IMR-90 (cell line): ENCODE measurements around the gene POU2F1. TPM values are rescaled to one million over a fixed set of nuclear protein-coding genes. Genes with fewer than 3 reads are reported as not detected.
A peak's percentile ranks its signal among the peaks of the same experiment; 100 is the strongest.

Source experiments
- ATAC-seq: fragments of 200-7000 bp; cut with Tn5 transposase; 2 replicates; pipeline ENCODE4 v1.9.1; 2020; ENCODE audit warnings: low read depth, mild to moderate bottlenecking, moderate library complexity
- BruUV-seq: library from RNA; stranded (reverse); fragments of 400-500 nt; replicated peaks from 2 replicates; lab custom pipeline; 2021; lab: Mats Ljungman, UMichigan
- CTCF ChIA-PET: fragments of 300-600 bp; formaldehyde crosslinking; extraction: SDS; loops from one replicate; lab custom pipeline; 2021; ENCODE audit warnings: antibody characterized with exemption; lab: Yijun Ruan, JAX
- POLR2A ChIA-PET: fragments of 300-600 bp; sonication (Branson Sonifier 250); formaldehyde crosslinking; loops from one replicate; lab custom pipeline; 2022; ENCODE audit warnings: antibody characterized with exemption; ENCODE audit not compliant: unreplicated experiment; lab: Charles Lee
- DNase-seq: peaks from one replicate; pipeline ENCODE4 v3.0.0; 2013
- H2AFZ ChIP-seq: replicated peaks from 2 replicates; pipeline ENCODE3; 2013; ENCODE audit warnings: low read length, mild to moderate bottlenecking; ENCODE audit not compliant: poor library complexity
- H2AK5ac ChIP-seq: 2 replicates; pipeline ENCODE4 v1.6.1; 2013; ENCODE audit warnings: low read depth, low read length, inconsistent platforms
- H2AK9ac ChIP-seq: replicated peaks from 2 replicates; pipeline ENCODE3; 2013; ENCODE audit warnings: mild to moderate bottlenecking, low read depth, low read length, moderate library complexity; ENCODE audit not compliant: poor library complexity
- H2BK120ac ChIP-seq: 2 replicates; pipeline ENCODE4 v1.6.1; 2013; ENCODE audit warnings: low read depth, low read length, inconsistent platforms
- H2BK15ac ChIP-seq: 3 replicates; pipeline ENCODE4 v1.6.1; 2013; ENCODE audit warnings: low read depth, low read length, inconsistent platforms
- H2BK20ac ChIP-seq: 2 replicates; pipeline ENCODE4 v1.6.1; 2013; ENCODE audit warnings: low read depth, mild to moderate bottlenecking, inconsistent platforms, low read length, moderate library complexity
- H2BK5ac ChIP-seq: 2 replicates; pipeline ENCODE4 v1.6.1; 2013; ENCODE audit warnings: mild to moderate bottlenecking, low read depth, low read length, inconsistent platforms; ENCODE audit not compliant: poor library complexity, severe bottlenecking
- H3K14ac ChIP-seq: replicated peaks from 2 replicates; pipeline ENCODE4 v1.6.1; 2013; ENCODE audit warnings: low read depth, low read length, inconsistent platforms
- H3K18ac ChIP-seq: 2 replicates; pipeline ENCODE4 v1.6.1; 2013; ENCODE audit warnings: low read depth, low read length, control low read depth
- H3K23ac ChIP-seq: 2 replicates; pipeline ENCODE4 v1.6.1; 2013; ENCODE audit warnings: low read depth, low read length, inconsistent platforms
- H3K27ac ChIP-seq: 2 replicates; pipeline ENCODE4 v1.5.1; 2013; ENCODE audit warnings: mild to moderate bottlenecking, control low read depth, low read length; ENCODE audit not compliant: insufficient read depth
- H3K27me3 ChIP-seq: 2 replicates; pipeline ENCODE4 v1.6.1; 2013; ENCODE audit warnings: low read length; ENCODE audit not compliant: control insufficient read depth, insufficient read depth
- H3K36me3 ChIP-seq: 2 replicates; pipeline ENCODE4 v1.6.1; 2013; ENCODE audit warnings: low read length, mixed read lengths; ENCODE audit not compliant: control insufficient read depth, insufficient read depth
- H3K4ac ChIP-seq: 2 replicates; pipeline ENCODE4 v1.6.1; 2013; ENCODE audit warnings: low read depth, low read length, inconsistent platforms
- H3K4me1 ChIP-seq: 2 replicates; pipeline ENCODE4 v1.6.1; 2013; ENCODE audit warnings: low read length, mixed read lengths; ENCODE audit not compliant: control insufficient read depth, insufficient read depth
- H3K4me2 ChIP-seq: 2 replicates; pipeline ENCODE4 v1.6.1; 2013; ENCODE audit warnings: low read depth, mild to moderate bottlenecking, control low read depth, low read length, moderate library complexity
- H3K4me3 ChIP-seq: 2 replicates; pipeline ENCODE4 v1.5.1; 2013; ENCODE audit warnings: low read depth, mild to moderate bottlenecking, control low read depth, low read length, moderate library complexity; ENCODE audit not compliant: insufficient read depth
- H3K56ac ChIP-seq: 2 replicates; pipeline ENCODE4 v1.6.1; 2013; ENCODE audit warnings: low read length, inconsistent platforms; ENCODE audit not compliant: insufficient read depth; ENCODE audit errors: extremely low read depth
- H3K79me1 ChIP-seq, 2 experiments: 2 replicates each; pipeline ENCODE4 v1.6.1; 2013; ENCODE audit warnings: low read length in 2 of 2, inconsistent platforms in 1 of 2, low read depth in 1 of 2
- H3K9ac ChIP-seq: 2 replicates; pipeline ENCODE4 v1.6.1; 2013; ENCODE audit warnings: low read depth, low read length, control low read depth
- H3K9me1 ChIP-seq: 2 replicates; pipeline ENCODE4 v1.6.1; 2013; ENCODE audit warnings: low read length, inconsistent platforms; ENCODE audit not compliant: insufficient read depth
- H3K9me3 ChIP-seq: 2 replicates; pipeline ENCODE4 v1.6.1; 2013; ENCODE audit warnings: low read length; ENCODE audit not compliant: control insufficient read depth, insufficient read depth
- H4K20me1 ChIP-seq: 2 replicates; pipeline ENCODE4 v1.6.1; 2013; ENCODE audit warnings: low read length, inconsistent platforms; ENCODE audit not compliant: insufficient read depth
- H4K5ac ChIP-seq: 2 replicates; pipeline ENCODE4 v1.6.1; 2013; ENCODE audit warnings: mild to moderate bottlenecking, low read depth, low read length, control low read depth
- H4K8ac ChIP-seq, 2 experiments: 2 replicates each; pipeline ENCODE4 v1.6.1; 2013; ENCODE audit warnings: low read depth in 2 of 2, low read length in 2 of 2, control low read depth in 1 of 2, inconsistent platforms in 1 of 2
- H4K91ac ChIP-seq: 2 replicates; pipeline ENCODE4 v1.6.1; 2013; ENCODE audit warnings: low read depth, low read length, inconsistent platforms; ENCODE audit not compliant: insufficient read depth
- CHD1 ChIP-seq: IDR thresholded peaks from 2 replicates; pipeline ENCODE4 v1.6.1; 2012; ENCODE audit warnings: low read depth, low read length, improper control_type of control experiment
- MAFK ChIP-seq: IDR thresholded peaks from 2 replicates; pipeline ENCODE4 v1.6.1; 2012; ENCODE audit warnings: low read depth, low read length, improper control_type of control experiment
- MXI1 ChIP-seq: IDR thresholded peaks from 2 replicates; pipeline ENCODE4 v1.6.1; 2012; ENCODE audit warnings: low read depth, mild to moderate bottlenecking, low read length, moderate library complexity, borderline replicate concordance
- NFE2L2 ChIP-seq: fragments of 150-350 bp; IDR thresholded peaks from 2 replicates; pipeline ENCODE4 v1.6.1; 2016; ENCODE audit warnings: low read depth, mild to moderate bottlenecking, low read length
- RAD21 ChIP-seq: IDR thresholded peaks from 2 replicates; pipeline ENCODE4 v1.6.1; 2012; ENCODE audit warnings: low read length, improper control_type of control experiment
- RCOR1 ChIP-seq: IDR thresholded peaks from 2 replicates; pipeline ENCODE4 v1.6.1; 2012; ENCODE audit warnings: mild to moderate bottlenecking, low read length, improper control_type of control experiment; ENCODE audit not compliant: insufficient replicate concordance
- SMC3 ChIP-seq: fragments of 150-350 bp; IDR thresholded peaks from 2 replicates; pipeline ENCODE4 v1.6.1; 2016; ENCODE audit warnings: low read depth, mild to moderate bottlenecking, antibody characterized with exemption, low read length, moderate library complexity
- WGBS, 2 experiments: methylation state at CpG; one replicate each; pipeline versions ENCODE4 v1.1.5 to v1.1.7; 2013; ENCODE audit warnings: missing lambda C conversion rate in 2 of 2; ENCODE audit not compliant: insufficient read length in 1 of 2; ENCODE audit errors: extremely low coverage in 2 of 2; 5-methylcytosine and 5-hydroxymethylcytosine counted together
- dilution Hi-C: fragments of 300-500 bp; cut with HindIII; formaldehyde crosslinking; loops from one replicate; pipeline ENCODE4 v1.14.3; 2018; ENCODE audit warnings: low sequenced_read_pairs; ENCODE audit not compliant: unreplicated experiment
- in situ Hi-C: fragments of 300-500 bp; cut with MboI; formaldehyde crosslinking; loops from 3 replicates; pipeline ENCODE4 v1.14.3; 2019; ENCODE audit warnings: low sequenced_read_pairs, inconsistent platforms, mixed read lengths
- intact Hi-C: fragments of 100-400 bp; cut with micrococcal nuclease; formaldehyde crosslinking; loops from 2 replicates; pipeline ENCODE4 v1.10.0; 2022
- polyA plus RNA-seq, 3 experiments: library from polyadenylated mRNA; depleted of rRNA; stranded (reverse); fragments of >200 nt; gene quantifications; 2 replicates each; pipeline ENCODE4 v1.2.3, GENCODE V29; 2012; ENCODE audit warnings: low replicate concordance in 1 of 3
- total RNA-seq: library from RNA; depleted of rRNA; stranded (reverse); fragments of >200 nt; gene quantifications from 2 replicates; pipeline ENCODE4 v1.2.3, GENCODE V29; 2012

Gene POU2F1
- total and polyA plus RNA-seq, 2 of the 4 experiments (the other 2 are of a cell fraction): 1.2 to 3.4 TPM

DNA sequence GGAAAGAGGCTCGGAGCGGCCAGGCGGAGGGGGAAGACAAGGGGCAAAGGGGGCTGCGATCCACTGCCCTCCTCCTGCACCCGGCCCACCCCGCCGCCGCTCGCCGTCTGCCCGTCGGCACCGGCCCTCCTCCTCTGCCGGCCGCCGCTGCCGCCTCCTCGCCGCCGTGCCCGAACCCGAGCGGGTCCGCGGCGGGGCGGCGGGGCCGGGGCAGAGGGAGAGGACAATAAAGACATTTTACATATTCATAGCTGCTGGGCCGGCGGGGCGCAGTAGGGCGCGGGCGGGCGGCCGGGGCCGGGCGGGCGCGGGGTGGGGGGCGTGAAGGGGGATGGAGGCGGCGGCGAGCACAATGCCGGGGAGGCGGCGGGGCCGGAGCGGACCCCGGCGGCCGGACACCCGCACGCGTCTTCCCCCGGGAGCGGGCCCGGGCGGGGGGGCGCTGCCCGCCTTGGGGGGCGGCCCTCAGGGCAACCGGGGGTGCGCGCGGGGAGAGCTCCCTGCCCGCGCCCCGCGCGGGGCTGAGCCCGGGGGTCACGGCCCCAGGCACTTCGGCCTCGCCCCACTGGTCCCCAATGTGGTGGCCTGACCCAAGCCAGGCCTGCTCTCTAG, 546 bp downstream of the POU2F1 start:
- no peak overlapping the region for H2BK15ac ChIP-seq
- H3K4me3 ChIP-seq: peak overlapping the region; percentile 66
- H3K9me3 ChIP-seq: no peaks in the 10 kb centered on the region
- H3K18ac ChIP-seq: no peak overlapping the region
- H4K20me1 ChIP-seq: no peaks in the 10 kb centered on the region
- no peak overlapping the region for H4K5ac ChIP-seq
- H3K4me2 ChIP-seq: peak overlapping the region; percentile 52; the same call in 1 of the 2 replicates
- no TSS peak for BruUV-seq
- no peaks in the 10 kb centered on the region for H3K9me1 ChIP-seq
- 0% methylated on average over 3 of the region's 76 CpGs; no CpG with 5 or more reads in 1 of the 2 experiments for WGBS, 2 experiments
- no peaks in the 10 kb centered on the region for H3K27me3 ChIP-seq
- H3K23ac ChIP-seq: no peak overlapping the region
- no peak overlapping the region for H3K14ac ChIP-seq
- in situ Hi-C loops (no loop called here), dilution Hi-C loops (no loop called here), intact Hi-C loops (loop anchor here (5.0 to 10.0 kb wide), 4 partner anchors 46 to 584 kb away; no protein-coding TSS in a partner anchor)
- H2BK5ac ChIP-seq: peak overlapping the region; percentile 16
- no peak overlapping the region for H3K4ac ChIP-seq
- DNase-seq: no peak
- H3K4me1 ChIP-seq: no peaks in the 10 kb centered on the region
- TF ChIP-seq CHD1 (no peak), MAFK (no peak), MXI1 (no peak), RCOR1 (no peak), SMC3 (no peak), RAD21 (no peak), NFE2L2 (no peak)
- H3K27ac ChIP-seq: peak overlapping the region; percentile 72
- peak; percentile 18 for ATAC-seq
- H2AK5ac ChIP-seq: no peak overlapping the region
- H2AK9ac ChIP-seq: peak overlapping the region; percentile 84
- no peak overlapping the region for H4K8ac ChIP-seq
- ChIA-PET POLR2A (no interaction called here), CTCF (interaction anchor here (1.1 to 1.6 kb wide), 3 partner anchors 25 to 311 kb away, joined by 3 to 5 read pairs (median 4); no protein-coding TSS in a partner anchor)
- peak overlapping the region; percentile 67 for H3K9ac ChIP-seq
- H2AFZ ChIP-seq: peak overlapping the region; percentile 90
- H2BK120ac ChIP-seq: no peak overlapping the region
- no peak overlapping the region for H2BK20ac ChIP-seq
- H3K56ac ChIP-seq: no peak overlapping the region
- peaks cover 3 to 22% of the 10 kb centered on the region in 2 experiments; a peak in 3 of 4 replicates for H3K79me1 ChIP-seq
- H3K36me3 ChIP-seq: no peaks in the 10 kb centered on the region
- no peak overlapping the region for H4K91ac ChIP-seq
